GM18870 (cell line): ENCODE results near the gene CDC42EP3.

Experiments
- ATAC-seq: cut with Tn5 transposase; IDR thresholded peaks from one replicate; pipeline ENCODE4 v1.9.1; 2021; ENCODE audit warnings: moderate library complexity; ENCODE audit not compliant: unreplicated experiment

Gene CDC42EP3

GRCh38 chr2:37683921-37684780, 12.7 kb upstream of the CDC42EP3 start:
- ATAC-seq, result no peak

- no peak for ATAC-seq
Observed at GRCh38 chr2:37683241-37683640, 11.8 kb upstream of the CDC42EP3 start.

- no peak for ATAC-seq
Observed at GRCh38 chr2:37682473-37682872, 11.0 kb upstream of the CDC42EP3 start.

GRCh38 chr2:37681587-37681986, 10.1 kb upstream of the CDC42EP3 start:
- no peak for ATAC-seq

GRCh38 chr2:37679072-37679695, 7.7 kb upstream of the CDC42EP3 start:
- no peak for ATAC-seq

GRCh38 chr2:37676274-37676673, 4.8 kb upstream of the CDC42EP3 start:
- no peak for ATAC-seq

GRCh38 chr2:37674946-37675345, 3.5 kb upstream of the CDC42EP3 start:
- ATAC-seq, result no peak

GRCh38 chr2:37672870-37673184, 1.4 kb upstream of the CDC42EP3 start:
- no peak for ATAC-seq

GRCh38 chr2:37672104-37672869, 845 bp upstream of the CDC42EP3 start:
- peak; percentile 45 for ATAC-seq

- peak; percentile 12 for ATAC-seq
Observed at GRCh38 chr2:37671816-37672103, 318 bp upstream of the CDC42EP3 start.

- ATAC-seq, result no peak
Observed at GRCh38 chr2:37670378-37671008, 949 bp downstream of the CDC42EP3 start.

GRCh38 chr2:37669446-37669845, 2.0 kb downstream of the CDC42EP3 start:
- no peak for ATAC-seq

- ATAC-seq, result no peak
Observed at GRCh38 chr2:37667704-37668103, 3.7 kb downstream of the CDC42EP3 start.

- no peak for ATAC-seq
Observed at GRCh38 chr2:37666772-37667171, 4.7 kb downstream of the CDC42EP3 start.

- no peak for ATAC-seq
Observed at GRCh38 chr2:37665604-37666362, 5.7 kb downstream of the CDC42EP3 start.

GRCh38 chr2:37665043-37665442, 6.4 kb downstream of the CDC42EP3 start:
- ATAC-seq, result no peak

GRCh38 chr2:37664231-37664643, 7.2 kb downstream of the CDC42EP3 start:
- no peak for ATAC-seq

GRCh38 chr2:37663390-37663789, 8.1 kb downstream of the CDC42EP3 start:
- no peak for ATAC-seq

GRCh38 chr2:37659723-37660122, 11.7 kb downstream of the CDC42EP3 start:
- ATAC-seq, result no peak

- ATAC-seq, result no peak
Observed at GRCh38 chr2:37658682-37659081, 12.8 kb downstream of the CDC42EP3 start.

- ATAC-seq, result no peak
Observed at GRCh38 chr2:37657471-37657870, 14.0 kb downstream of the CDC42EP3 start.
